Astrocyte of the cerebellum (primary cell): Measurements from ENCODE around the gene FCSK.

Source experiments
- DNase-seq: peaks from one replicate; pipeline ENCODE4 v3.0.0-alpha.2; 2011; ENCODE audit warnings: low read depth
- H3K4me3 ChIP-seq: 2 replicates; pipeline ENCODE4 v1.5.1; 2011; ENCODE audit warnings: mild to moderate bottlenecking, low read depth, low read length, moderate library complexity
- CTCF ChIP-seq: IDR thresholded peaks from 2 replicates; pipeline ENCODE4 v1.5.1; 2012; ENCODE audit warnings: low read length, low read depth, moderate library complexity, mild to moderate bottlenecking; ENCODE audit errors: missing control alignments
- in situ Hi-C: cut with HindIII; loops from 2 replicates; pipeline ENCODE4 v1.10.0; 2017; ENCODE audit warnings: low sequenced_read_pairs

Gene FCSK

DNA sequence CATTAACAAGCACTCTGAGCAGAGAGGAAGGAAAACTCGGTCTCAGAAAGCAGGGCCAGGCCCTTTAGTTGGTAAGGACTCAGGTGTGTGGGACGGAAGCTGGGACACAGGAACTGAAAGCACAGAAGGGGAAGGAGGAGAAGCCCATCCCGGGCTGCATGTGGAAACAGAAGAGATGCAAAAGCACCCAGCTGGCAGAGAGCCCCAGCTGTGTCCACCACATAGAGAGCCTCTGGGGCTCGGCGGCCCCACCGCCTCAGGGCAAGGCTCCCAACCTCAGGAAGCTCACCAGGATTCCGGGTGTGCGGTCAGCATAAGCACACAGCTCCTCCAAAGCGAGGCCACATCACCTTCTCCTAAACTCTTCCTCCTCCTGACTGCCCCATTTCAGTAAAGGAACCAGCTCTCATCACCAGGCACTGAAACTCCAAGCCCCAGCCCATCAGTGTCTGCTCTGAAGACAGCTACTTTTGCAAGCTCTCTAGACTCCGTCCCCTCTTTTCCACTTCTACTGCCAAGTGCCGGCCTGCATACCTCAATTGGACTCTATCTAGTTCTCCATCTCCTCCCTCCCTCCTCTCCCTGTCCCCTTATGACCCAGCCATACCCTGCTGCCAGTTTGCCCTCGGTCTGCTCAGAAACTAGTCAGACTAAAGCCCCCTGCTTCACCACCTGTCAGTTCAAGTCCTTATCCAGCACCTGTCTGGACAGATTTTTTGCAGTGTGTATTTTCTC lies 21.5 kb upstream of the FCSK start:
- no peak for DNase-seq
- in situ Hi-C loops = no loop called here
- TF ChIP-seq CTCF = no peak
- no peak overlapping the region for H3K4me3 ChIP-seq

DNA sequence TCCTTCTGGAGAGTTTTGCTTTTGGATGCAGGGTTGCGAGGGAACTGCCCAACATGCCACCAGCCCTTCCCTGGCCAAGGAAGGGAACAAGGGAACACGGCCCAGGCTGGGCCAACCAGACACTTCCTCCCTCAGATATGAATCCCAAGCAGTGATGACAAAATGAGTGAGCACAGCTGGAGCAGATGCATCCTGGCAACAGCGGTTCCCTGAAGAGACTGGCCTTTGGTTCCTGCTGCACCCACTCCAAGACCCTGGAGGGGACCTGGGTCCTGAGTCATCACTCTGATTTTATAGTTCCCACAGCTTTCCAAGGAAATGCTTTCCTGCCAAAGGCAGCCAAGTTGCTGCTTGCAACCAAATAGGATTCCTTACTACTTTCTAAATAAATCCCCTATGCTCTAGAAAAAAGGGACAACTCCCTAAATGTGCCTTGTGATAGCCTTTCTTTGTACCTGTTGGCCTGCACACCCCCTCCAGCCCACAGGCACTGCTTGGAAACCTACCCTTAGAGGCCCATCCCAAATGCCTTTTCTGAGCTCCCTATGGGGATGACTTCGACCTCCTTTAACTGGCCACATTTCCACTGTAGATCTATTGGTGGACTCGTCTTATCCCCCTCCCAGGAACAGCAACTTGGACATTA lies 20.8 kb upstream of the FCSK start:
- no peak for TF ChIP-seq CTCF
- in situ Hi-C loops = no loop called here
- peak; percentile 29 for DNase-seq
- no peak overlapping the region for H3K4me3 ChIP-seq

DNA sequence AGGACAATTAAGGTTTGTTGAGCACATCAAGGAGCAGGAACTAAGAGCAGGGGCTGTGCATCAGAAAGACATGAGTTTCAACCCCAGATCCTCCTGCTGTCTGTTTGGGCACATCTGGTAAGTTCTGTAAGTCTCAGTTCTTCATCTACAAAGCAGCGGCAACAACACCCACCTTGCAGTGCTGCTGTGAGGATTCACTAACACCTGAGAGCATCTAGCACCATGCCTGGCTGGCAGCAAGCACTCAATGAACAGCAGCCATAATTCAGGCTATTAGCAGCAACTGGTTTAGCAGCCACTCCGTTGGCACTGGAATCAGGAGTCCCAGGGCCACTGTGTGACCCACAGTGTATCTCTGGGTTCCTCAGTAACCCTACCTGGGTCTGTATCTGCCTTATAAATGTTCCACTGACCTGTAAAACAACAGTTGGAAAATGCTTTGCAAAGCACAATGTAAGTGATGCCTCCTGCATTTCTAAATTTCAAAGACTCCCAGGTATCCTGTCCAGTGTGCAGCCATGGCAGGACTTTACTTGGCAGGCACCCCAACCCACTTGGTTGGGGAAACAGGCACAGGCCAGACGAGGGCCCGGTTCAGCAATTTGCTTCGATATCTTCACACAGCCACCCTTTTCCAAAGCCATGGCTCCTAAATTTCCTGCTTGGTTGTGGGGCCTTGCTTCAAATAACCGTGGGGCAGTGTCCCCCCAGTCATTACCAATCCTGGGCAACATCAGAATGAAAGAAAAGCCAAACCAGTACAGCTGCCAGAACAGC lies 19.7 kb upstream of the FCSK start:
- DNase-seq = no peak
- no peak overlapping the region for H3K4me3 ChIP-seq
- no peak for TF ChIP-seq CTCF
- in situ Hi-C loops = loop anchor here (5.0 kb wide), 1 partner anchor 98 kb away; no protein-coding TSS in a partner anchor

GRCh38 chr16:70437017-70437581 lies 17.3 kb upstream of the FCSK start:
- no peak for TF ChIP-seq CTCF
- H3K4me3 ChIP-seq = peak overlapping the region; percentile 85
- peak; percentile 63 for DNase-seq
- in situ Hi-C loops = loop anchor here (5.0 kb wide), 1 partner anchor 95 kb away; no protein-coding TSS in a partner anchor

GRCh38 chr16:70437582-70438557 lies 16.5 kb upstream of the FCSK start:
- DNase-seq = peak; percentile 32
- in situ Hi-C loops = loop anchor here (5.0 kb wide), 1 partner anchor 94 kb away; no protein-coding TSS in a partner anchor
- no peak for TF ChIP-seq CTCF
- H3K4me3 ChIP-seq = peak overlapping the region; percentile 85
